ENCODE data around the gene DHDH.

- TF ChIP-seq POLR2AphosphoS5 (IDR thresholded peaks at IDR 0.05; ENCODE audit: low read depth) (no peak), CTCF (conservative IDR thresholded peaks at IDR 0.05; ENCODE audit: low read depth in 2 of 2) (no peak), CREB1 (CRISPR knock-in tag; IDR thresholded peaks at IDR 0.05; ENCODE audit: low read depth) (no peak), EZH2 (IDR thresholded peaks at IDR 0.05; ENCODE audit: low read depth, unreplicated experiment) (no peak), EZH2phosphoT487 (IDR thresholded peaks at IDR 0.05; ENCODE audit: unreplicated experiment) (no peak)
Observed at GRCh38 chr19:48883726-48884125, 49.8 kb upstream of the DHDH start.

All from GM23338 (cell line).